CD4-positive, alpha-beta T cell treated with Interleukin-2 at 100 ng/mL for 4 hours (primary cell): Measurements from ENCODE around the gene DIP2A.

ENCODE experiments used
- DNase-seq: peaks from one replicate; pipeline ENCODE4 v3.0.0-alpha.2; 2020; ENCODE audit warnings: low spot score

DIP2A gene

GRCh38 chr21:46527801-46528200, 69.1 kb downstream of the DIP2A start:
- DNase-seq: no peak

DNA sequence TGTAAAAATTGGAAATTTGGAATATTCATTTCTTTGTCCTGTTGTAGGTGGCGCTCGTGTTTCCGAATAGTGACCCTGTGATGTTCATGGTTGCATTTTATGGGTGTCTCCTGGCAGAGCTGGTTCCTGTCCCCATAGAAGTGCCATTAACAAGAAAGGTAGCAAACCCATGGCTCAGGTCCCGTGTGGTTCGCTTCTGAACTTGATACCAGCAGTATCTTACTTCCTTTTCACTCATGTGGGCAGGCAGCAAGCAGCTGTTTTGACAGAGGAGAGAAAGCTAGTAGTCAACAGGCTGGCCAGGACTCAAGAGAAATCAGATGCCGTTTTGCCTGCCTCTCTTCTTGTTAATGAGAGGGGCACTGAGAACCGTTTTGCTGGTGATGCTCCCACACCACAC, 73.4 kb downstream of the DIP2A start:
- peak; percentile 27 for DNase-seq

DNA sequence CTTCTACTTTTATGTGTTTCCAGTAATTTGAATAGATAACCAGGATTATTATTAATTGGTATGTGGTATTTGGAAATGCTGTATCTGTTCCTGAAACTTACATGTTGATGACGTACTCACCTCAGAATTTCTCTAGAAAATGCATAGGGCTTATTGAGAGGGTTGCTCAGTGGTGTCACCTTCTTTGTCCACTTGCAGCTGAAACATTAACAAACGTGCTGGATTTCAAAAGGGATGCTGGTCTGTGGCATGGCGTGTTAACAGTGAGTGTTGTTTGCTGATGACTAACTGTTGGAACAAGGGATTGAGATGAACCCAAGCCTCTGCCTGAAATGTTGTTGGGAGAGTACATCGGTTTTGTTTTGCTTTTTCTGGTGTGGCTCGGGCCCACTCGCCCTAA, 78.3 kb downstream of the DIP2A start:
- DNase-seq: no peak

DNA sequence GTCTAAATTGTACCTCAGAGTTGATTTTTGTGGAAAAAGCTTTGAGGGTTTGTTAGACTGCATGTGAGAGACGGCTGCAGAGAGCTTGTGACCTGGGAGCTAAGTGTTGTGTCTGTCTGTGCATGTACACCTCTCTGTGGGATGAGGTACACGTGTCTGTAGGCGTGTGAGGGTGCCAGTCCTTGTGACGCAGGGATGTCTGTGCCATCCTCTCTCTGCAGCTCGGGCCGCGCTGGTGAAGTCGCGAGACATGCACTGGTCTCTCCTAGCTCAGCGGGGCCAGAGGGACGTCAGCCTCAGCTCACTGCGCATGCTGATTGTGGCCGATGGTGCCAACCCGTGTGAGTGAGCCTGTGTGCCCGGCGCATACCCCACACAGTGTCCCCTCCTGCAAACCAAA, 79.6 kb downstream of the DIP2A start:
- no peak for DNase-seq

- DNase-seq: no peak
Observed at GRCh38 chr21:46538851-46539666, 80.4 kb downstream of the DIP2A start.

GRCh38 chr21:46540087-46540710, 81.5 kb downstream of the DIP2A start:
- peak; percentile 39 for DNase-seq

DNA sequence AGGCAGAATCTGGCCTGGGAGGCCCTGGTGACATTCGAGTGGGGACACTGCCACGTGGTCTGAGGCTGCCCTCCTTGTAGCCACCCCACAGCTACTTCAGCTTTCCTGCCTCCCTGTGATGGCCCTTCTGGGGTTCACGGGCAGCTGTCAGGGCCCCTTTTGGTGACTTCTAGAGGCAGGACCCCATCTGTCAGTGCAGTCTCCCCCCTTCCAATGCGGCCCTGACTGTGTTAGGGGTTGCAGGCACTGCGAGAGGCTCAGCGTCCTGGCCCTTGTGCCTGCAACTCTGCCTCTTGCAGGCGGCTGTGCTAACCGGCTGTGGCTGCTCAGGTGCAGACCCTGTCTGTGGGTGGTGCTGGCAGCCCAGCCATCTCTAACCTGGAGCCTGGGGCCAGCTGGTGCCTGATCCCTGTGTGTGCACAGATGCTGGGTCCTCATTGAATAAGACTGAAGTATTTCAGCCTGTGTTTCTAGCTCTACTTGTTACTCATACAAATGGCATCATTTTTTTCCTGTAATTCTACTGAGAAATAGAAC, 84.0 kb downstream of the DIP2A start:
- no peak for DNase-seq

DNA sequence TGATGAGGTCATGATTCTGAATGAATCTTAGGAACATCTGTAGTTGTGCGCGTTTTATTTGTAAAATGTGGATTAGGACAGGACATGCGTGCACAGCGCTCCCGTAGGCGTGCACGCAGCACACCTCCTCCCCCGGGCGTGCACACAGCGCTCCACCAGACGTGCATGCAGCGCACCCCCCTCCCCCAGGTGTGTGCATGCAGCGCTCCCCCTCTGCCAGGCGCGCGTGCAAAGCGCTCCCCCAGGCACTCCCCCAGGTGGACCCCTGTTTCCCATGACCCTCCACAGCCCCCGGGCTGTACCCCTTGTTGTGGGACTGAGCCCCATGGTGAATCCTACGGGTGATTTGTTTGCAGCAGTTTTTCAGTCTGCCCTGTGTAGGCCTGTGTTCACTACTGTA, 84.6 kb downstream of the DIP2A start:
- DNase-seq: no peak

- no peak for DNase-seq
Observed at GRCh38 chr21:46544003-46544402, 85.3 kb downstream of the DIP2A start.

DNA sequence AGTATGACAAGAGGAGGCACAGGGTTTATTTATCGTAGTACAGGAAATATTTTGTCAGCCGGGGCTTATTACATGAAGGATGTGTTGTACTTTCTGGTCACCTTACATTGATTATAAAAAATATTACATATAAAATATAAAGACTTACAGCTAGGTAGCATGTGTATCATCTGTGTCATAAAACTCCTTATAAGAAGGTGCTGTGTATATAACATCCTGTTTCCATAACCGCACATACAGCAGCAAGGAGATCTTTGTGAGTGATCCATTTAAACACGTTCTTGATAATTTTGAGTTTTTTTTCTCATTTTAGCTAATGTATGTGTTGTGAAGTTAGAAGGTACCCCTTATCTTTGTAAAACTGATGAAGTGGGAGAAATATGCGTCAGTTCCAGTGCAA, 86.1 kb downstream of the DIP2A start:
- DNase-seq: no peak

DNA sequence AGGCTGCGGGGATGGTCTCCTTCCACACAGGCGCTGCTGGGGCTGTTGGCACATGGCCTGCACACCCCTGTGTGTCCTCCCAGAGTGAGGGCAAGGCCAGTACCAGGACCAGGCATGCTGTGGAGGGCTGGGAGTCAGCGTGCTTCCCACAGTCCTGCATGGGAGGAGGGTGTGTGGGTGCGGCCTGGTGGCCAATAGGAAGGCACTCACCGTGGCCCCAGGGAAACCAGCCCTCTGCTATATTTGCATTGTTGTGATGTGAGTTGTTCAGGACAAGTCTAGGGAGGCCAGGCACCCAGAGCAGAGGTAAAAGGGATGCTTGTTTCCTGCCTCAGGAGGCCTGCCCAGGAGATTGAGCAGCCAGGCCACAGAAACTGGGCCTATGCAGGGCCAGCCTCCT, 86.7 kb downstream of the DIP2A start:
- DNase-seq: no peak

GRCh38 chr21:46545911-46546310, 87.2 kb downstream of the DIP2A start:
- DNase-seq: no peak

GRCh38 chr21:46546799-46547198, 88.1 kb downstream of the DIP2A start:
- DNase-seq: no peak

GRCh38 chr21:46549650-46550049, 91.0 kb downstream of the DIP2A start:
- DNase-seq: no peak

GRCh38 chr21:46550116-46550941, 91.6 kb downstream of the DIP2A start:
- DNase-seq: peak; percentile 79

- DNase-seq: peak; percentile 49
Observed at GRCh38 chr21:46551636-46552241, 93.0 kb downstream of the DIP2A start.

- peak; percentile 21 for DNase-seq
Observed at GRCh38 chr21:46552274-46552673, 93.6 kb downstream of the DIP2A start.

GRCh38 chr21:46552865-46553379, 94.2 kb downstream of the DIP2A start:
- no peak for DNase-seq

DNA sequence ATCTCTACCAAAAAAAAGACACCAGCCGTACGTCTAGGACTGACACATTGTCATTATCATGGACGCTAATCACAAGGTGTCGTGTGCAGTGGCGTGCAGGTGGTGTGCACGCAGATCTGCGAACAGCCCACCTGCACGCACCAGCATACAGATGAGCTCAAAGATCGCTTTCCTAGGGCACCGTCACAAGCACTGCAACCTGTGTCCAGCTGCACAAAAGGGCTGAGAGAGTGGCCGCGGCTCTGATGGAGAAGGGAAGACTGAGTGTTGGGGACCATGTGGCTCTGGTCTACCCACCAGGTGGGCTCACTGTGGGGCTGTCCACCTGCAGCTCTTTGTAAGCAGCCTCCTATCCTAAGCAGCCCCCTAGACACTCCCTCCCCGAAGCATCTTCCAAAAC, 95.3 kb downstream of the DIP2A start:
- no peak for DNase-seq

- no peak for DNase-seq
Observed at GRCh38 chr21:46554431-46555224, 95.9 kb downstream of the DIP2A start.

DNA sequence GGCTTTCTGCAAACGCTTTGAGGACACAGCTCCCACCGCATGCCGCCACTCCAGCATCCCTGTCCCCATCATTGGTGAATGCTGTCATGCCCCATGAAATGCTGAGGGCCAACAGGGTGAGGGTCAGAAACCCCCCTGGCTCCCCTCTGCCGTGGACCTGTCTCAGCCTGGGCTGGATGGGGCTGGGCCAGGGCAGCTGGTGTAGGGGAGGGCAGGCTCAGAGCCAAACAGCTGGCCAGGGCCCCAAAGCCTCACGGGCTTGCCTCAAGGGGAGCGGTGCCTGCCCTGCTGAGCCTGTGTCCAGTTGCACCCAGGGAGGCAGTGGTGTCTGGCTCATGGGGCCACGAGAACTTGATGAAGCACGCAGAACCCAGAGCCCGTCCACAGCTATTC, 96.5 kb downstream of the DIP2A start:
- no peak for DNase-seq
